HG03139 (cell line): ENCODE data around the gene ADAM21.
"Not testable (repeated sequence)": the region's sequence is repeated elsewhere in the genome, so short reads cannot be mapped to it uniquely, and the experiment has no call there.

Experiments used
- ATAC-seq: cut with Tn5 transposase; IDR thresholded peaks from one replicate; pipeline ENCODE4 v1.9.1; 2021; ENCODE audit not compliant: unreplicated experiment

Gene ADAM21

GRCh38 chr14:70451874-70452273, at the start of gene ADAM21:
Gene ADAM21, plus strand, starts transcription at chr14:70452174. Its CDS starts 5,326 bp downstream, at chr14:70457500.
- no peak for ATAC-seq

GRCh38 chr14:70403335-70403734, 48.6 kb upstream of the ADAM21 start:
- ATAC-seq = not testable (repeated sequence)

DNA sequence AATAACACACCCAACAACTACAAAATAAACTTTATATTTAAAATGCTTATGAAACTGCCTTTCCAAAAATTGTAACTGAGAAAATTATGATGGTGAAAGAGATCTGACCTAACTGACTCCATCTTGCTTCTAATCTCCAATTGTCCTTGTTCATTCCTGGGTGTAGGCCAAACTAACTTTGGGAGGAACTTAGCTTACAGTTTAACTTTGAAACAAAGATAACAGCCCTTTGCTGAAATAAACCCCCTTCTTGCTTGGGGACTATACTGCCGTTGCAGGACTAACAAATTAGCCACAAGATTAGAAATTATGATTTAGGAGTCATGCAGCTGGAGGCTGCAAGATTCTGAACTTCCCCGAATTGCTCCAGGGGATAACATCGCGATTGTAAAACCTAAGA, 45.8 kb upstream of the ADAM21 start:
- ATAC-seq = not testable (repeated sequence)

GRCh38 chr14:70407621-70408020, 44.4 kb upstream of the ADAM21 start:
- ATAC-seq = no peak

DNA sequence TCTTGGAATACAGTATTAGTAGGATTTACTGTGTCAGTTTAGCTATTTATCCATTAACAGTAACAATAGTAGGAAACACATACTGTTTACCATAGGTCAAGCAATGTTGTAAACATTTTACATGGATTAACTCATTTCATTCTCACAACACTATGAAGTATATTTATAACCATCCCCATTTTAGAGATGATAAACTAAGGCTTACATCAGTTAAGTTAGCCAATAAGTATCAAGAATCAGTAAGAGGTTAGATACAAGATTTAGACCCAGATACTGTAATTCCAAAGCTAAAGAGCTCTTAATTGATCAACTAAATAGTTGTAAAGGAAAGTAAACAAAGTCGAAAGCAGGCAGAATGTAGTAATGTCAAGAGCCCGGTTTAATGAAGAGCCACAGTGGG, 36.2 kb upstream of the ADAM21 start:
- no peak for ATAC-seq

GRCh38 chr14:70416338-70416724, 35.6 kb upstream of the ADAM21 start:
- no peak for ATAC-seq

DNA sequence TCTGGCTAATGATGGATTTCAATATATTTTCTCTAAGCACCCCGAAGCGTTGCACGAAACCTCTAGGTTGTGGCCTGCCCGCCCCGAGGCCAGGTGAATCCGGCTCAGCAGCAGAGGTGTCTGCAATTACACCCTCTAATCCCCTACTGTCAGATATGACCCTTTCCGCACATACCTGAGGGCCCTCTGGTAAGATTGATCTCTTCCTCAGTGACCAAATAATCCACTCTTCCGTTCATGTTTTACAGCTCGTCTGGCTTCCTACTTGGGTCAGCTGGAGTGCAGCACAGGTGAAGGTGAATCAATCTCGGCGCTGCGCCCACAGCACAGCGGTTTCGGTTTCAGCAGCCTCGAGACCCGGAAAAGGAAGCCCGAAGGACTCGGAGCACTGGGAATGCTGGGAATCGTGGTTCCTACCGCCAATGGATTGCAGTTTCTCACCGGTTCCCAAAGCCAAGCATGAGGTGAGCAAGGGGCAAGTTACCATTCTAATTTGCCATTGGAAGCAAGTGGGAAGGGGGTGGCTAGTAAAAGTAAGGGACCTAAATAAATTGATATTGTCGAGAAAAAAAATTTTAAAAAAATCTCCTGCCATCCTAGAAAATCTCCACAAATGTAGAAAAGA, 35.1 kb upstream of the ADAM21 start, which contains the start of gene SYNJ2BP:
Gene SYNJ2BP, minus strand, starts transcription at position 366 of the 625 bp plus-strand sequence. Its CDS starts 127 bp downstream, at position 239.
- ATAC-seq = no peak

DNA sequence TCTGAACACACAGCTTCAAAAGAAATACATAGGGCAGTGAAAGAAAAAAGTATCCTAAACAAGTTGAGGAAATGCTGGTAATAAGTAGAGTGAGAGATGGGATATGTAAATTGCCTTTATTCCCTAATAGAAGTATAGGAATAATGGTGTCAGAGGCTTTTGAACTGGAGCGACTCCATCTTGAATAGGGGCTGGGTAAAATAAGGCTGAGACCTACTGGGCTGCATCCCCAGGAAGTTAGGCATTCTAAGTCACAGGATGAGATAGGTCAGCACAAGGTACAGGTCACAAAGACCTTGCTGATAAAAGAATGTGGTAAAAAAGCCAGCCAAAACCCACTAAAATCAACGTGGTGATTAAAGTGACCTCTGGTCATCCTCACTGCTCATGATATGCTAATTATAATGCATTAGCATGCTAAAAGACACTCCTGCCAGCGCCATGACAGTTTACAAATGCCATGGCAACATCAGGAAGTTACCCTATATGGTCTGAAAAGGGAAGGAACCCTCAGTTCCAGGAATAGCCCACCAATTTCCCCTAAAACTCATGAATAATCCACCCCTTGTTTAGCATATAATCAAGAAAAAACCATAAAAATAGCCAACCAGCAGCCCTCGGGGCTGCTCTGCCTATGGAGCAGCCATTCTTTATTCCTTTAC, 32.6 kb upstream of the ADAM21 start:
- not testable (repeated sequence) for ATAC-seq

DNA sequence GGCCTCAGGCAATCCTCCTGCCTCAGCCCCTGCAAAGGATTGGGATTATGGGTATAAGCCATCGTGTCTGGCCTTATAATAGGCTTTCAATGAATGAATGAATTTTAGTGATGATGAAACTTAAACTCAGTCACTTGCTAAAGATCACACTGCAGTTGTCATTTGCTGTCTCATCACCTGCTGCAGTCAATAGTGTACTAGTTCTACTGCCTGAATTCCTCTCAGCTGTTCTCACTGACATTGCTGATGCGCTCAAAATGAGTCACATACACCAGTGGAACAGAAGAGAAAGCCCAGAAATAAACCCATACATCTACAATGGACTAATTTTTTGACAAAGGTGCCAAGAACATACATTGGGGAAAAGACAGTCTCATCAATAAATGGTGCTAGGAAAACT, 29.4 kb upstream of the ADAM21 start:
- ATAC-seq = no peak

- ATAC-seq = no peak
These were observed 26.6 kb upstream of the ADAM21 start for GRCh38 chr14:70425354-70425753.

DNA sequence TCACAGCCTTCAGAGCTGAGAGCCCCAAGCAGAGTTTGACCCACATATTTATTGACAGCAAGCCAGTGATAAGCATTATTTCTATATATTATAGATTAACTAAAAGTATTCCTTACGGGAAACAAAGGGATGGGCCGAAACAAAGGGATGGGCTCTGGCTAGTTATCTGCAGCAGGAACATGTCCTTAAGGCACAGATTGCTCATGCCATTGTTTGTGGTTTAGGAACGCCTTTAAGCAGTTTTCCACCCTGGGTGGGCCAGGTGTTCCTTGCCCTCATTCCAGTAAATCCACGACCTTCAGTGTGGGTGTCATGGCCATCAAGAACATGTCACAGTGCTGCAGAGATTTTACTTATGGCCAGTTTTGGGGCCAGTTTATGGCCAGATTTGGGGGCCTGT, 25.4 kb upstream of the ADAM21 start:
- ATAC-seq = not testable (repeated sequence)

- no peak for ATAC-seq
These were observed 15.1 kb upstream of the ADAM21 start for GRCh38 chr14:70436867-70437266.

DNA sequence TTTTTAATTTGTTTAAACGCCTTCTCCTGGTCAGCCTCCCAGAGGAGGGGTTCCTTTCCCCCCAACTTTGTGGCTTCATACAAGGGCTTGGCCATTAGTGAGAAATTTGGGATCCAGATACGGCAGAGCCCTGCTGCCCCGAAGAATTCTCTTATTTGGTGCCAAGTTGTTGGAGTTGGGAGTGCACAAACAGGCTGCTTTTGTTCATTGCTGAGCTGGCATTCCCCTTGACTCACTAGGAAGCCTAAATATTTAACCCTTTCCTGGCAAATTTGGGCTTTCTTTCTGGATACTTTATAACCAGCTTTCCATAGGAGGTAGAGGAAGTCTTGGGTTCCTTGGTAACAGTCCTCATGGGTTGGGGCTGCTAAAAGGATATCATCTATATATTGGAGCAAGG, 10.3 kb upstream of the ADAM21 start:
- ATAC-seq = no peak

GRCh38 chr14:70442750-70443149, 9.2 kb upstream of the ADAM21 start:
- ATAC-seq = no peak

- ATAC-seq = no peak
These were observed 3.2 kb upstream of the ADAM21 start for GRCh38 chr14:70448633-70449340.

DNA sequence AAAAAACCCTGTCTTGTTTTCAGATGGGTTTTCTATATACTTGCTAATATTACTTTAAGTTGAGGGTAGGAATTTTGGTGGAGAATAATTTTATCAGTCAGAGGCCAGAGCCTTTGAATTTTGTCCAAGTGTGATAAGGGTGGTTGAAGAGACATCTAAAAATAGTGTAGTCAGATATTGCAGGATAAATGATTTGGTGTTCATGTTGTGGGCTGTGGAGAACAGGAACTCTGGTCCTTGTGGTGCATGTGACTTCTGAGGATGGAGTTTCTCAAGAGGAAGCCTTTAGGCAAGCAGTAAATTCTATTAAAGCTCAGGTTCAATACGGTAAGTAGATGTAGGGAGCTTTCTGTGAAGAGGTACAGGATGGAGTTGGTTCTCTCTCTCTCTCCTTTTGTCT, 2.8 kb downstream of the ADAM21 start:
- ATAC-seq = no peak

- no peak for ATAC-seq
These were observed 16.8 kb downstream of the ADAM21 start for GRCh38 chr14:70468731-70469130.

GRCh38 chr14:70470863-70471563, 19.0 kb downstream of the ADAM21 start:
- not testable (repeated sequence) for ATAC-seq

DNA sequence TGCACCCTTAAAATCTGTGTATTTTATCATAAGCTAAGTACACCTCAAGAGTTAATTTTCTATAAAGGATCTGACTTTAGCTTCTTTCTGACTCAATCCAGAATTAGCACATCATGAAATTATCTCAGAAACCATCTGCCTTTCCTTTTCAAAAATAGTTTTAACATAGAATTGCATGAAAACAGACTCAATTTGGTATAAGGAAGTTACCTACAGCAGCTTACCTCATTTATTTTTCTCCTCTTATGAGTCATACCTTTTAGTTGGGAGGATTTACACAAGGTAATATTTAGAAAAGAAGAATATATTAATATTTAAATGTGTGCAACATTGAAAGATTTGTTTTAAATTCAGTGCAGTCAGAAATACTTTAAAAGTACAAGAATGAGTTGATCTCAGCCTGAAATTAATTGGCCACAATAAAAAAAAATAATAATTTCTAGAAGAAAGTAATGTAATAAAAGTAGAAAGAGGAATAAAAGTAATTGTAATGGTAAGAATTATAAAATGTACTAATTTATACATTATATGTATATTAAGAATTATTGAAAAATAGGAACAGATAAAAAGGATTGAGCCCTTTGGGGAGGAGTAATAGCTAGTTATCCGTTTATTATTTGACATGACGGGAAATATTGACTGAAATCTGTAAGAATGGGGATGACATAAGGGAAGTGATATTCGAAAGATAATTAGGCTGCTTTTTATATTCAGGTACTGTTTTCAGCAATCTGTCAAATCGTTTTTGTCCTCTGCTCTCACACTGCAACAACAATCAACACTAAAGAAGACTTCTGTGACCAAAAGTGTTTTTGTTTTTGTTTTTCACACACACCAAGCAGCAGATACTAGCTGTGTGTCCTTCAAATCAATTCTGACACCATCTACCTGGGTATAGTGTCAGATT, 20.5 kb downstream of the ADAM21 start:
- no peak for ATAC-seq

DNA sequence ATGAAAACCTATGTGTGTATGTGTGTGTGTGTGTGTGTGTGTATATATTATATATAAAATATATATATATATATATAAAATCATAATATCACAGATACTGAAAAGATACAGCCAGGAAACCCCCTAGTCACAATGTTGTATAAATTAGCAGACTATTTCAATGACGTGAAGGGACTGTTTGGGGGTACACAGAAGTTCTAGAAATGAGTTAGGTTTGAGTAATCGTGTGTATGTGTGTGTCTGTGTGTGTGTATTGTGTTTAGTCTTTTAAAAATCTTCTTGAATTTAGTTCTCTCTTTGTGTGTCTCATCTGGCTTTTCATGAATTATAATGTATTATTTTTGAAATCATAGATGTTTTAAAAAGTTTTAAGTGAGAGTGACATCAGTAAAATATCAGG, 21.9 kb downstream of the ADAM21 start:
- ATAC-seq = no peak
